ENCODE measurements around the gene STAB2. TPM values are rescaled to one million over a fixed set of nuclear protein-coding genes. Genes with fewer than 3 reads are reported as not detected.

STAB2 gene
- polyA plus RNA-seq, 1 donor from 2014 or later, result not detected

DNA sequence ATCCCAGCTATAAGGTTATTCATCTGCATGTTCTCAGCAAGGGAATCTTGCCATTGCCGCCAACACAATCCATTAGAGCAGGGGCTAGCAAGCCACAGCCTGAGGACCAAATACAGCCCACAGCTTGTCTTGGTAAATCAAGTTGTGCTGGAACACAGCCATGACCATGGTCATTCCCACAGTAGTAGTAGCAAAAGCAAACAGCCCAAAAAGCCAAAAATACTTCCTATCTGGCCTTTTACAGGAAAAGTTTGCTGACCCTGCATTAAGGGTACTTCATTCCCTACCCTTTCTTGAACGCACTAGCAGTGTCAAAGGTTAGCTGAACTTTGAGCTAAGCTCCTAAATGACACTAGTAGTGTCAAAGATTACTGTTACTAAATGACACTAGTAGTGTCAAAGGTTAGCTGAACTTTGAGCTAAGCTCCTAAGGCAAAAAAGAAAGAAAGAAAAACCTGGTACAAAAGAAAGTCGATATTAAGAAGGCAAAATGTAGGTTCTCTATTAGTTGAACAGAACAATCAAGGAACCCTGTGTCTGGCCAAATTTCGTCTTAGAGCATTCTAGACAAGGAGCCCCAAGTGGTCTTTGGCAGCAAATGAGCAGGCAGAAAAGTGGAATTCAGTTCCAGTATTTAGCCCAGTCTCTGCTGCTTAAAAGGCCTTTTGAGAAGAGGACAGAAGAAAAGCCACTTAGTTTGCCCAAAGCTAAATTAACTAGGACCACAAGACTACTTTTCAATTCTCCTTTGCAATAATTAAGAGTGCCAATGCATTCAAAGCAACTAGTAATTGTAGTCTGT, 186.2 kb downstream of the STAB2 start:
- Histone ChIP-seq H2AFZ (ENCODE audit: low read depth, low read length) (no peak overlapping the region), H3K79me2 (replicated peaks; ENCODE audit: insufficient read depth, low read length) (no peaks in the 10 kb centered on the region), H3K9me2 (ENCODE audit: insufficient read depth, low read length) (no peaks in the 10 kb centered on the region), H3K9me3 (ENCODE audit: low read length) (no peaks in the 10 kb centered on the region), H4K20me1 (ENCODE audit: insufficient read depth) (no peaks in the 10 kb centered on the region), H3K36me3 (ENCODE audit: insufficient read depth, low read length) (no peaks in the 10 kb centered on the region), H3K27ac (ENCODE audit: low read length) (no peak overlapping the region), H3F3A (ENCODE audit: insufficient read depth, low read length, poor library complexity, severe bottlenecking) (no peaks in the 10 kb centered on the region), H3K27me3 (ENCODE audit: insufficient read depth, low read depth, low read length) (no peaks in the 10 kb centered on the region), H3K4me2 (ENCODE audit: low read length) (no peak overlapping the region), H3K4me3 (ENCODE audit: low read length) (no peak overlapping the region), H3K9ac (ENCODE audit: low read length) (no peak overlapping the region)
- TF ChIP-seq TAF1 (IDR thresholded peaks at IDR 0.05; ENCODE audit: low read depth) (no peak), SMC3 (conservative IDR thresholded peaks at IDR 0.05; ENCODE audit: poor library complexity) (no peak), POLR2AphosphoS5 (IDR thresholded peaks at IDR 0.05) (no peak), EZH2 (IDR thresholded peaks at IDR 0.05; ENCODE audit: borderline replicate concordance, insufficient read depth, low read length, poor library complexity, severe bottlenecking) (no peak), RAD21 (conservative IDR thresholded peaks at IDR 0.05) (no peak), EP300 (conservative IDR thresholded peaks at IDR 0.05; ENCODE audit: poor library complexity, severe bottlenecking) (no peak), MXI1 (conservative IDR thresholded peaks at IDR 0.05; ENCODE audit: poor library complexity, severe bottlenecking) (no peak)
- TF ChIP-seq, protein P1, sequence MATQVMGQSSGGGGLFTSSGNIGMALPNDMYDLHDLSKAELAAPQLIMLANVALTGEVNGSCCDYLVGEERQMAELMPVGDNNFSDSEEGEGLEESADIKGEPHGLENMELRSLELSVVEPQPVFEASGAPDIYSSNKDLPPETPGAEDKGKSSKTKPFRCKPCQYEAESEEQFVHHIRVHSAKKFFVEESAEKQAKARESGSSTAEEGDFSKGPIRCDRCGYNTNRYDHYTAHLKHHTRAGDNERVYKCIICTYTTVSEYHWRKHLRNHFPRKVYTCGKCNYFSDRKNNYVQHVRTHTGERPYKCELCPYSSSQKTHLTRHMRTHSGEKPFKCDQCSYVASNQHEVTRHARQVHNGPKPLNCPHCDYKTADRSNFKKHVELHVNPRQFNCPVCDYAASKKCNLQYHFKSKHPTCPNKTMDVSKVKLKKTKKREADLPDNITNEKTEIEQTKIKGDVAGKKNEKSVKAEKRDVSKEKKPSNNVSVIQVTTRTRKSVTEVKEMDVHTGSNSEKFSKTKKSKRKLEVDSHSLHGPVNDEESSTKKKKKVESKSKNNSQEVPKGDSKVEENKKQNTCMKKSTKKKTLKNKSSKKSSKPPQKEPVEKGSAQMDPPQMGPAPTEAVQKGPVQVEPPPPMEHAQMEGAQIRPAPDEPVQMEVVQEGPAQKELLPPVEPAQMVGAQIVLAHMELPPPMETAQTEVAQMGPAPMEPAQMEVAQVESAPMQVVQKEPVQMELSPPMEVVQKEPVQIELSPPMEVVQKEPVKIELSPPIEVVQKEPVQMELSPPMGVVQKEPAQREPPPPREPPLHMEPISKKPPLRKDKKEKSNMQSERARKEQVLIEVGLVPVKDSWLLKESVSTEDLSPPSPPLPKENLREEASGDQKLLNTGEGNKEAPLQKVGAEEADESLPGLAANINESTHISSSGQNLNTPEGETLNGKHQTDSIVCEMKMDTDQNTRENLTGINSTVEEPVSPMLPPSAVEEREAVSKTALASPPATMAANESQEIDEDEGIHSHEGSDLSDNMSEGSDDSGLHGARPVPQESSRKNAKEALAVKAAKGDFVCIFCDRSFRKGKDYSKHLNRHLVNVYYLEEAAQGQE (IDR thresholded peaks at IDR 0.05; ENCODE audit: borderline replicate concordance), result no peak
- TF ChIP-seq, protein P2, sequence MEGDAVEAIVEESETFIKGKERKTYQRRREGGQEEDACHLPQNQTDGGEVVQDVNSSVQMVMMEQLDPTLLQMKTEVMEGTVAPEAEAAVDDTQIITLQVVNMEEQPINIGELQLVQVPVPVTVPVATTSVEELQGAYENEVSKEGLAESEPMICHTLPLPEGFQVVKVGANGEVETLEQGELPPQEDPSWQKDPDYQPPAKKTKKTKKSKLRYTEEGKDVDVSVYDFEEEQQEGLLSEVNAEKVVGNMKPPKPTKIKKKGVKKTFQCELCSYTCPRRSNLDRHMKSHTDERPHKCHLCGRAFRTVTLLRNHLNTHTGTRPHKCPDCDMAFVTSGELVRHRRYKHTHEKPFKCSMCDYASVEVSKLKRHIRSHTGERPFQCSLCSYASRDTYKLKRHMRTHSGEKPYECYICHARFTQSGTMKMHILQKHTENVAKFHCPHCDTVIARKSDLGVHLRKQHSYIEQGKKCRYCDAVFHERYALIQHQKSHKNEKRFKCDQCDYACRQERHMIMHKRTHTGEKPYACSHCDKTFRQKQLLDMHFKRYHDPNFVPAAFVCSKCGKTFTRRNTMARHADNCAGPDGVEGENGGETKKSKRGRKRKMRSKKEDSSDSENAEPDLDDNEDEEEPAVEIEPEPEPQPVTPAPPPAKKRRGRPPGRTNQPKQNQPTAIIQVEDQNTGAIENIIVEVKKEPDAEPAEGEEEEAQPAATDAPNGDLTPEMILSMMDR (IDR thresholded peaks at IDR 0.05; ENCODE audit: poor library complexity, severe bottlenecking), result no peak

DNA sequence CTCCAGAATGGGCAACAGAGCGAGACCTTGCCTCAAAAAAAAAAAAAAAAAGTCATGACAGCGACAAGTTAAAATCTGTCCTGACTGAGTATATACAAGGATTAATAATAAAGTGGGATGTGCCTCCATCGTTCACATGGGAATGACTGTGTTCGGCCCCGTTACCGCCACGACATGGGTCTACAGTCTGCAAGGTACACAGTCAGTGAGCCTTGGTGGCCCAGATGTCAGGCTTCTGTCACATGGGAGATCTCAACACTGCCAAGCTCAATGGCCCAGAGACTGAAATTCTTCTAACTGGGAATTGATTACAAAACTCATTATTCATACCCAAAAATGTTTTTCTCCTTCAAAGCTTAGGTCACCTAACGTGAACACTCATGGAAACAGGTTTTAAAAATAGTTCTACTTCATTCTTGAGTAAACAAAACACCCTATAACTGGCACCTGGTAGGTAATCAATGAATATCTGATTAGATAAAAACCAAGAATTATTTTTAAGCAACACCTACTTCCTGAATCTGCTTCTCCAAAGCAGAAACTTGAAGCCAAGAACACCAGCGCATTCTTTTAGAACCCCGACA, 188.0 kb downstream of the STAB2 start:
- TF ChIP-seq EZH2 (IDR thresholded peaks at IDR 0.05; ENCODE audit: borderline replicate concordance, insufficient read depth, low read length, poor library complexity, severe bottlenecking), result no peak
- no peak for TF ChIP-seq EP300 (conservative IDR thresholded peaks at IDR 0.05; ENCODE audit: poor library complexity, severe bottlenecking)
- no peak for TF ChIP-seq SMC3 (conservative IDR thresholded peaks at IDR 0.05; ENCODE audit: poor library complexity)
- TF ChIP-seq TAF1 (IDR thresholded peaks at IDR 0.05; ENCODE audit: low read depth), result no peak
- TF ChIP-seq MXI1 (conservative IDR thresholded peaks at IDR 0.05; ENCODE audit: poor library complexity, severe bottlenecking), result no peak
- TF ChIP-seq POLR2AphosphoS5 (IDR thresholded peaks at IDR 0.05), result no peak
- TF ChIP-seq RAD21 (conservative IDR thresholded peaks at IDR 0.05), result no peak
- TF ChIP-seq, protein P2 (IDR thresholded peaks at IDR 0.05; ENCODE audit: poor library complexity, severe bottlenecking), result no peak
- Histone ChIP-seq H3K9me3 (ENCODE audit: low read length) (no peaks in the 10 kb centered on the region), H3K4me3 (ENCODE audit: low read length) (no peak overlapping the region), H3K4me2 (ENCODE audit: low read length) (no peak overlapping the region), H3K79me2 (replicated peaks; ENCODE audit: insufficient read depth, low read length) (no peaks in the 10 kb centered on the region), H3K36me3 (ENCODE audit: insufficient read depth, low read length) (no peaks in the 10 kb centered on the region), H4K20me1 (ENCODE audit: insufficient read depth) (no peaks in the 10 kb centered on the region), H3F3A (ENCODE audit: insufficient read depth, low read length, poor library complexity, severe bottlenecking) (no peaks in the 10 kb centered on the region), H3K27me3 (ENCODE audit: insufficient read depth, low read depth, low read length) (no peaks in the 10 kb centered on the region), H3K9ac (ENCODE audit: low read length) (no peak overlapping the region), H3K9me2 (ENCODE audit: insufficient read depth, low read length) (no peaks in the 10 kb centered on the region), H2AFZ (ENCODE audit: low read depth, low read length) (no peak overlapping the region), H3K27ac (ENCODE audit: low read length) (no peak overlapping the region)

All from neural cell (in vitro differentiated cells).